Nephron progenitor cell (in vitro differentiated cells): ENCODE data around the gene CT45A3.
"Not testable (repeated sequence)": the region's sequence is repeated elsewhere in the genome, so short reads cannot be mapped to it uniquely, and the experiment has no call there.

Experiments
- DNase-seq: peaks from one replicate; pipeline ENCODE4 v3.0.0; 2021
- H3K27ac Mint-ChIP-seq: 2 replicates; pipeline ENCODE4 v1.8.0; 2021; ENCODE audit warnings: mild to moderate bottlenecking, moderate library complexity, mixed read lengths
- H3K27me3 Mint-ChIP-seq: 2 replicates; pipeline ENCODE4 v1.8.0; 2021; ENCODE audit warnings: mild to moderate bottlenecking, low read depth, mixed read lengths; ENCODE audit not compliant: poor library complexity
- H3K36me3 Mint-ChIP-seq: 2 replicates; pipeline ENCODE4 v1.8.0; 2021; ENCODE audit warnings: low read depth, mixed read lengths
- H3K4me1 Mint-ChIP-seq: 2 replicates; pipeline ENCODE4 v1.8.0; 2021; ENCODE audit warnings: mixed read lengths
- H3K4me3 Mint-ChIP-seq: 2 replicates; pipeline ENCODE4 v1.8.0; 2021; ENCODE audit warnings: mild to moderate bottlenecking, moderate library complexity, mixed read lengths
- H3K9me3 Mint-ChIP-seq: 2 replicates; pipeline ENCODE4 v1.8.0; 2021; ENCODE audit warnings: mild to moderate bottlenecking, moderate library complexity, mixed read lengths
- CTCF ChIP-seq: fragments of 200-600 bp; sonication (generic); IDR thresholded peaks from 2 replicates; pipeline ENCODE4 v1.5.0; 2021; ENCODE audit warnings: antibody characterized with exemption

The CT45A3 gene

GRCh38 chrX:135713795-135714194 lies 54.2 kb downstream of the CT45A3 start:
- H3K4me3 Mint-ChIP-seq, result no peak overlapping the region
- no peak overlapping the region for H3K27ac Mint-ChIP-seq
- peaks cover 49% of the 10 kb centered on the region for H3K9me3 Mint-ChIP-seq
- DNase-seq, result no peak
- no peaks in the 10 kb centered on the region for H3K4me1 Mint-ChIP-seq
- H3K27me3 Mint-ChIP-seq, result peaks cover 7% of the 10 kb centered on the region
- no peaks in the 10 kb centered on the region for H3K36me3 Mint-ChIP-seq
- TF ChIP-seq CTCF, result no peak

- H3K4me3 Mint-ChIP-seq, DNase-seq, H3K36me3 Mint-ChIP-seq, H3K4me1 Mint-ChIP-seq, H3K27me3 Mint-ChIP-seq, H3K27ac Mint-ChIP-seq: not testable (repeated sequence)
- H3K9me3 Mint-ChIP-seq, result peaks cover 54% of the 10 kb centered on the region
These were observed 54.8 kb downstream of the CT45A3 start, which contains the start of gene CT45A1 for GRCh38 chrX:135713183-135713689. CT45A1 (plus strand) TSS chrX:135713639; CDS start chrX:135718941, 5,302 bp downstream.
